ENCODE measurements around the gene CLEC10A.

DNA sequence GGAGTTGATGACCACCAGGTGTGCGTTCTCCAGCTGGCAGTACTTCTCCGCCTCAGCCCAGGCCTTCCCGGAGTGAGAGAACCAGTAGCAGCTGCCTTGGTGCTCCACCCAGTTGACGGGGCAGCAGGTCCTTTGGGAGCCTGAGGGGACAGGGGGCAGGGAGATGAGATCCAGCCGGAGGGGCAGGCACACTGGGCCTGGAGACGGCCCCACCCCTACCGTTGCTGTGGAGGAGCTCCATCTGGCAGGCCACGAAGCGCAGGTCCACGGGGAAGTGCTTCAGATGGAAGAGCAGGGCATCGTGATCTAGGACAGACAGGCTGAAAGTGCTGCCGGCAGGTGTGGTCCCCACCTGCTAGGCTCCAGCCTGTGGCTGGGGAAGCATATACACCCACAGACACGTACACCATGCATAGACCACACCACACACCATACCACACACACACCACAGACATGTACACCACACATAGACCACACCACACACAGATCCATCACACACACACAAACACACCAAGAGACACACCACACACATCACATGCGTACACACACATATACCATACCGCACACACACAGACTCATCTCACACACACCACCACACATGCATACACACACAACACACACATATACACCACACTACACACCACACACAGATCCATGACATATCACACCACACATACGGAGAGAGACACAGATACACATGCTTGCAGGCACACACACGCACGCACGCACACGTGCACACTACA lies 27.1 kb upstream of the CLEC10A start:
- TF ChIP-seq, protein P1, sequence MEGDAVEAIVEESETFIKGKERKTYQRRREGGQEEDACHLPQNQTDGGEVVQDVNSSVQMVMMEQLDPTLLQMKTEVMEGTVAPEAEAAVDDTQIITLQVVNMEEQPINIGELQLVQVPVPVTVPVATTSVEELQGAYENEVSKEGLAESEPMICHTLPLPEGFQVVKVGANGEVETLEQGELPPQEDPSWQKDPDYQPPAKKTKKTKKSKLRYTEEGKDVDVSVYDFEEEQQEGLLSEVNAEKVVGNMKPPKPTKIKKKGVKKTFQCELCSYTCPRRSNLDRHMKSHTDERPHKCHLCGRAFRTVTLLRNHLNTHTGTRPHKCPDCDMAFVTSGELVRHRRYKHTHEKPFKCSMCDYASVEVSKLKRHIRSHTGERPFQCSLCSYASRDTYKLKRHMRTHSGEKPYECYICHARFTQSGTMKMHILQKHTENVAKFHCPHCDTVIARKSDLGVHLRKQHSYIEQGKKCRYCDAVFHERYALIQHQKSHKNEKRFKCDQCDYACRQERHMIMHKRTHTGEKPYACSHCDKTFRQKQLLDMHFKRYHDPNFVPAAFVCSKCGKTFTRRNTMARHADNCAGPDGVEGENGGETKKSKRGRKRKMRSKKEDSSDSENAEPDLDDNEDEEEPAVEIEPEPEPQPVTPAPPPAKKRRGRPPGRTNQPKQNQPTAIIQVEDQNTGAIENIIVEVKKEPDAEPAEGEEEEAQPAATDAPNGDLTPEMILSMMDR (IDR thresholded peaks at IDR 0.05) = no peak
- TF ChIP-seq POLR2A (IDR thresholded peaks at IDR 0.05) = no peak
